B cell (primary cell): ENCODE data around the gene UBR2. TPM values are rescaled to one million over a fixed set of nuclear protein-coding genes. Genes with fewer than 3 reads are reported as not detected.
A peak's percentile ranks its signal among the peaks of the same experiment; 100 is the strongest.

ENCODE experiments used
- ATAC-seq: fragments of 200-7000 bp; cut with Tn5 transposase; one replicate; pipeline ENCODE4 v1.10.0; 2021; ENCODE audit warnings: low read depth, mild to moderate bottlenecking, moderate number of reproducible peaks, moderate library complexity
- CTCF ChIA-PET: fragments of 350-600 bp; sonication (Branson Sonifier 250); formaldehyde crosslinking; loops from one replicate; lab custom pipeline; 2021; ENCODE audit warnings: antibody characterized with exemption, inconsistent platforms; lab: Charles Lee
- POLR2A ChIA-PET: fragments of 350-600 bp; sonication (Branson Sonifier 250); formaldehyde crosslinking; loops from one replicate; lab custom pipeline; 2021; ENCODE audit warnings: antibody characterized with exemption; lab: Charles Lee
- DNase-seq: peaks from one replicate; pipeline ENCODE4 v3.0.0; 2013
- H2AFZ ChIP-seq: 2 replicates; pipeline ENCODE4 v1.6.1; 2012; ENCODE audit warnings: mild to moderate bottlenecking, low read depth, low read length; ENCODE audit not compliant: insufficient read depth, poor library complexity, severe bottlenecking
- H3K27ac ChIP-seq, 2 donors: 1 replicate in 1 of 2; 2 replicates in 1 of 2; pipeline ENCODE4 v1.5.1; 2012 to 2013; ENCODE audit warnings: low read length in 2 of 2, mild to moderate bottlenecking in 2 of 2, moderate library complexity in 1 of 2
- H3K27me3 ChIP-seq, 4 experiments: fragments of 200-600 bp in 1 of 4; sonication (generic) in 1 of 4; replicated peaks in 1 of 4; 1 replicate in 2 of 4; 2 replicates in 2 of 4; pipeline versions ENCODE4 v1.6.1 to v1.7.0; 2013 to 2016; ENCODE audit warnings: low read length in 3 of 4, mild to moderate bottlenecking in 2 of 4, mixed read lengths in 1 of 4, moderate library complexity in 1 of 4; ENCODE audit not compliant: insufficient read depth in 4 of 4, control insufficient read depth in 3 of 4; ENCODE audit errors: control extremely low read depth in 1 of 4
- H3K36me3 ChIP-seq, 2 experiments: replicated peaks in 1 of 2; 1 replicate in 1 of 2; 2 replicates in 1 of 2; pipeline versions ENCODE4 v1.6.1 to v1.7.1; 2013; ENCODE audit warnings: low read length in 1 of 2; ENCODE audit not compliant: insufficient read depth in 2 of 2, control insufficient read depth in 1 of 2; ENCODE audit errors: control extremely low read depth in 1 of 2, extremely low read depth in 1 of 2
- H3K4me1 ChIP-seq, 2 donors: fragments of 200-600 bp in 1 of 2; sonication (generic) in 1 of 2; 1 replicate in 1 of 2; 2 replicates in 1 of 2; pipeline versions ENCODE4 v1.5.1 to v1.6.1; 2013 to 2017; ENCODE audit warnings: low read length in 2 of 2; ENCODE audit not compliant: control insufficient read depth in 2 of 2, insufficient read depth in 2 of 2
- H3K4me2 ChIP-seq: replicated peaks from 2 replicates; pipeline ENCODE3; 2012; ENCODE audit warnings: mild to moderate bottlenecking, low read depth, low read length; ENCODE audit not compliant: poor library complexity, severe bottlenecking
- H3K4me3 ChIP-seq, 5 experiments: fragments of 200-600 bp in 1 of 5; sonication (generic) in 1 of 5; 1 replicate in 3 of 5; 2 replicates in 2 of 5; pipeline versions ENCODE4 v1.5.1 to v1.7.0; 2011 to 2016; ENCODE audit warnings: low read length in 4 of 5, mild to moderate bottlenecking in 4 of 5, low read depth in 2 of 5, control low read depth in 1 of 5, moderate library complexity in 1 of 5; ENCODE audit not compliant: insufficient read depth in 1 of 5; ENCODE audit errors: control extremely low read depth in 1 of 5, extremely low read depth in 1 of 5
- H3K79me2 ChIP-seq: fragments of 200-600 bp; sonication (generic); one replicate; pipeline ENCODE4 v1.6.0; 2016; ENCODE audit warnings: low read length; ENCODE audit not compliant: control insufficient read depth, insufficient read depth
- H3K9ac ChIP-seq: fragments of 200-600 bp; sonication (generic); 2 replicates; pipeline ENCODE4 v1.6.1; 2017; ENCODE audit warnings: mild to moderate bottlenecking, low read length, moderate library complexity
- H3K9me3 ChIP-seq, 3 donors: one replicate each; pipeline versions ENCODE4 v1.6.1 to v1.7.1; 2013; ENCODE audit warnings: low read length in 2 of 3; ENCODE audit not compliant: control insufficient read depth in 2 of 3, insufficient read depth in 1 of 3; ENCODE audit errors: control extremely low read depth in 1 of 3
- H4K20me1 ChIP-seq: 2 replicates; pipeline ENCODE4 v1.6.0; 2012; ENCODE audit warnings: mild to moderate bottlenecking, low read length; ENCODE audit not compliant: insufficient read depth, control insufficient read depth, poor library complexity, severe bottlenecking
- H3K27ac Mint-ChIP-seq: one replicate; pipeline ENCODE4 v1.8.0; 2021; ENCODE audit warnings: mixed read lengths
- H3K27me3 Mint-ChIP-seq: one replicate; pipeline ENCODE4 v1.8.0; 2021; ENCODE audit warnings: mixed read lengths
- H3K4me1 Mint-ChIP-seq: one replicate; pipeline ENCODE4 v1.8.0; 2021; ENCODE audit warnings: mixed read lengths
- H3K4me3 Mint-ChIP-seq: one replicate; pipeline ENCODE4 v1.8.0; 2021; ENCODE audit warnings: mixed read lengths
- H3K9me3 Mint-ChIP-seq: one replicate; pipeline ENCODE4 v1.8.0; 2022; ENCODE audit warnings: mixed read lengths; ENCODE audit not compliant: insufficient read depth
- CTCF ChIP-seq: fragments of 200-600 bp; IDR thresholded peaks from one replicate; pipeline ENCODE4 v1.8.0; 2022; ENCODE audit warnings: antibody characterized with exemption, mild to moderate bottlenecking
- EZH2 ChIP-seq: IDR thresholded peaks from 2 replicates; pipeline ENCODE4 v1.6.1; 2012; ENCODE audit warnings: borderline replicate concordance, low read depth, mild to moderate bottlenecking, moderate library complexity, low read length; ENCODE audit not compliant: insufficient read depth, poor library complexity, severe bottlenecking
- WGBS: methylation state at CpG from one replicate; pipeline ENCODE4 v1.1.5; 2013; ENCODE audit warnings: missing lambda C conversion rate; ENCODE audit not compliant: insufficient coverage; 5-methylcytosine and 5-hydroxymethylcytosine counted together
- intact Hi-C: fragments of 100-400 bp; cut with micrococcal nuclease; formaldehyde crosslinking; loops from one replicate; pipeline ENCODE4 v1.10.0; 2022
- polyA minus RNA-seq: library from RNA; depleted of rRNA, polyadenylated mRNA; stranded (reverse); fragments of >200 nt; gene quantifications from 2 replicates; pipeline ENCODE4 v1.2.3, GENCODE V29; 2012
- polyA plus RNA-seq: library from polyadenylated mRNA; depleted of rRNA; stranded (reverse); fragments of >200 nt; gene quantifications from 2 replicates; pipeline ENCODE4 v1.2.3, GENCODE V29; 2012
- total RNA-seq, 2 donors: library from RNA; stranded (reverse); fragments of 120-200 nt in 1 of 2; gene quantifications; 1 replicate in 1 of 2; 2 replicates in 1 of 2; pipeline versions ENCODE4 v1.2.3 to v1.2.4, GENCODE V29; 2013 to 2022

The UBR2 gene
- total RNA-seq (56.2 and 61.5 TPM in 2 replicates), polyA plus RNA-seq (9.7 and 15.1 TPM in 2 replicates), polyA minus RNA-seq (18.4 and 19.1 TPM in 2 replicates)
- 39.7 TPM for total RNA-seq (2013)

DNA sequence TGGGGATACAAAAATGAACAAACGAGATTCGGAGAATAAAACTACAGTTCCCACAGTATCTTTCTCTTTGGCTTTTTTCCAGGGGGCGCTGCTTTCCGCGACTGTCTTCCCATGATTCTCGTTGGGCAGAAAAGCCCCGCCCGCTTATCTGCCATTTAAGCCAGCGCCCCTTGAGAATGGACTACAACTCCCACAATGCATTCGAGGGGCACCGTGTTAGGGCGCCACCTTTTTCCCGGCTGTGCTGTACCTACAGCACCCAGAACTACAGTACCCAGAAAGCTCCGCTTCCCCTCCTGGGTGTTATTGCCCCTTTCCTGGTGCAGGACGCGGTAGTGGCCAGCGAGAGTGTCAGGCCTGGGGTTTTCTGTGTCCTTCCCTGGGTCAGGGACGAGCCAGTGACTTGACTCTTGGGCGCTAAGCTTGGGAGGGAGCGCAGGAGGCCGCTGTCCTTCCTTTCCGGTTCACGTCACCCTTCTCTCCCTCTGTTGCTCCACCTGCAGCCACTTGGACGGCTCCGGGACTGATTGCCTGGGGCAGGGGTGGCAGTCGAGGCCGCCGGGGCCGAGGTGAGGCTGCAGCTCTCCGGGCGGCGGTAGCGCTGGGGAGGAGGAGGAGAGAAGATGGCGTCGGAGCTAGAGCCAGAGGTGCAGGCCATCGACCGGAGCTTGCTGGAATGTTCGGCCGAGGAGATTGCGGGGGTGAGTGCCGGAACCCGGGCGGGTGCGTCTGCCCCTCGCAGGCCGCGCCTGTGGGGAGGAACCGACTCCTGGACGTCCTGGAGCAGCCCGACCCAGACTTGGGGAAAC, at the start of gene UBR2:
Gene UBR2, plus strand, starts transcription at position 333 of the 809 bp plus-strand sequence. Its CDS starts 291 bp downstream, at position 624.
- DNase-seq, result peak; percentile 95
- POLR2A ChIA-PET, result interaction anchor here (0.5 to 1.4 kb wide), 9 partner anchors 8 to 1066 kb away, joined by 3 to 23 read pairs (median 3); partner anchors contain the start of genes GTPBP2, KLHDC3 and TOMM6
- H3K9me3 Mint-ChIP-seq, result no peaks in the 10 kb centered on the region
- H3K9ac ChIP-seq, result peak within 1 kb of the TSS; percentile 94
- H3K27ac Mint-ChIP-seq, result peak within 1 kb of the TSS; percentile 98
- H3K79me2 ChIP-seq, result peaks cover 51% of the 10 kb centered on the region
- peaks cover 19 to 25% of the 10 kb centered on the region in 2 donors for H3K4me1 ChIP-seq
- peaks cover 29% of the 10 kb centered on the region for H4K20me1 ChIP-seq
- under 1% methylated on average over 47 of the region's 50 CpGs for WGBS
- H3K27ac ChIP-seq, result peak within 1 kb of the TSS; percentile 90 to 91
- H3K4me3 Mint-ChIP-seq, result peak within 1 kb of the TSS; percentile 98
- H3K27me3 ChIP-seq, result no peaks in the 10 kb centered on the region
- intact Hi-C loops, result loop anchor here (1.0 to 10.0 kb wide), 11 partner anchors 8 to 1489 kb away; partner anchors contain the start of genes BICRAL, MEA1, MRPS10 and NFYA
- no peaks in the 10 kb centered on the region for H3K36me3 ChIP-seq
- no peaks in the 10 kb centered on the region for H3K27me3 Mint-ChIP-seq
- peak within 1 kb of the TSS; percentile 98 for H2AFZ ChIP-seq
- peak within 1 kb of the TSS; percentile 78 to 98 (median 91) for H3K4me3 ChIP-seq
- H3K4me2 ChIP-seq, result peak within 1 kb of the TSS; percentile 86
- peak; percentile 96 for ATAC-seq
- peak; percentile 41 for TF ChIP-seq CTCF
- no peak for TF ChIP-seq EZH2
- CTCF ChIA-PET, result interaction anchor here (0.6 to 3.3 kb wide), 12 partner anchors 8 to 450 kb away, joined by 3 to 24 read pairs (median 3); partner anchors contain the start of genes KLHDC3, MEA1 and RPL7L1
- H3K9me3 ChIP-seq, result no peaks in the 10 kb centered on the region
- peaks cover 36% of the 10 kb centered on the region for H3K4me1 Mint-ChIP-seq

- Mint-ChIP-seq H3K27ac (no peak overlapping the region), H3K9me3 (no peaks in the 10 kb centered on the region), H3K4me3 (no peak overlapping the region), H3K27me3 (no peaks in the 10 kb centered on the region), H3K4me1 (peaks cover 8% of the 10 kb centered on the region)
- no peaks in the 10 kb centered on the region for H3K36me3 ChIP-seq
- no peak for TF ChIP-seq EZH2
- no peak overlapping the region for H3K27ac ChIP-seq
- CTCF ChIA-PET, result no interaction called here
- POLR2A ChIA-PET, result no interaction called here
- no peak overlapping the region for H2AFZ ChIP-seq
- no peak overlapping the region for H3K4me3 ChIP-seq
- no CpG with 5 or more reads among the region's 1 CpG for WGBS
- ATAC-seq, result no peak
- no peaks in the 10 kb centered on the region for H3K4me1 ChIP-seq
- no peaks in the 10 kb centered on the region for H4K20me1 ChIP-seq
- no peak overlapping the region for H3K4me2 ChIP-seq
- H3K79me2 ChIP-seq, result no peaks in the 10 kb centered on the region
- no peaks in the 10 kb centered on the region for H3K27me3 ChIP-seq
- no peak overlapping the region for H3K9ac ChIP-seq
- peak; percentile 14 for DNase-seq
- intact Hi-C loops, result no loop called here
- H3K9me3 ChIP-seq, result peaks cover 0 to under 1% (median under 1%) of the 10 kb centered on the region in 3 donors
Observed at GRCh38 chr6:42514745-42515144, 49.1 kb upstream of the UBR2 start.
